HepG2 (cell line): ENCODE data around the gene RRP12. TPM values are rescaled to one million over a fixed set of nuclear protein-coding genes. Genes with fewer than 3 reads are reported as not detected.

Experiments
- AHR ChIP-seq: IDR thresholded peaks from 2 replicates; pipeline ENCODE4 v1.6.1; 2018; ENCODE audit warnings: missing genetic modification reagents, missing compliant biosample characterization
- ATF3 ChIP-seq: sonication (generic); formaldehyde crosslinking; IDR thresholded peaks from 2 replicates; pipeline ENCODE4 v1.4.0; 2020; ENCODE audit warnings: missing genetic modification reagents
- ATF4 ChIP-seq, 2 experiments: fragments of 450-650 bp in 1 of 2; sonication (generic) in 1 of 2; formaldehyde crosslinking; IDR thresholded peaks; 2 replicates each; pipeline versions ENCODE4 v1.5.0 to v1.8.0; 2020 to 2022; ENCODE audit warnings: mild to moderate bottlenecking in 1 of 2, missing genetic modification reagents in 1 of 2
- CEBPB ChIP-seq: IDR thresholded peaks from 2 replicates; pipeline ENCODE4 v1.6.1; 2011; ENCODE audit warnings: low read depth, low read length, improper control_type of control experiment, borderline replicate concordance
- DPF2 ChIP-seq: sonication (generic); formaldehyde crosslinking; IDR thresholded peaks from 2 replicates; pipeline ENCODE4 v1.4.0; 2020; ENCODE audit warnings: mild to moderate bottlenecking, low read depth, missing genetic modification reagents, borderline replicate concordance
- E2F1 ChIP-seq: sonication (generic); formaldehyde crosslinking; IDR thresholded peaks from 2 replicates; pipeline ENCODE4 v1.5.0; 2020; ENCODE audit warnings: missing genetic modification reagents
- EEA1 ChIP-seq: sonication (generic); formaldehyde crosslinking; IDR thresholded peaks from 2 replicates; pipeline ENCODE4 v1.5.1; 2020; ENCODE audit warnings: mild to moderate bottlenecking, missing genetic modification reagents, borderline replicate concordance
- EED ChIP-seq: sonication (generic); formaldehyde crosslinking; IDR thresholded peaks from 2 replicates; pipeline ENCODE4 v1.5.0; 2020; ENCODE audit warnings: mild to moderate bottlenecking, missing genetic modification reagents
- GATAD1 ChIP-seq: IDR thresholded peaks from 2 replicates; pipeline ENCODE4 v1.6.1; 2016; ENCODE audit warnings: missing genetic modification reagents, missing compliant biosample characterization
- HBP1 ChIP-seq: IDR thresholded peaks from 2 replicates; pipeline ENCODE4 v1.6.1; 2016; ENCODE audit warnings: low read depth, control low read depth
- HMG20B ChIP-seq: conservative IDR thresholded peaks from 2 replicates; pipeline ENCODE4 v1.6.1; 2016; ENCODE audit warnings: missing genetic modification reagents, missing compliant biosample characterization
- IRF2 ChIP-seq: IDR thresholded peaks from 2 replicates; pipeline ENCODE4 v1.6.1; 2018; ENCODE audit warnings: missing genetic modification reagents, missing compliant biosample characterization
- MEIS2 ChIP-seq: sonication (generic); formaldehyde crosslinking; IDR thresholded peaks from 2 replicates; pipeline ENCODE4 v1.9.0; 2021; ENCODE audit warnings: mild to moderate bottlenecking, missing genetic modification reagents
- NFKBIZ ChIP-seq: IDR thresholded peaks from 2 replicates; pipeline ENCODE4 v1.6.1; 2018; ENCODE audit warnings: missing genetic modification reagents, missing compliant biosample characterization
- SALL1 ChIP-seq: sonication (generic); formaldehyde crosslinking; IDR thresholded peaks from 2 replicates; pipeline ENCODE4 v1.8.0; 2022; ENCODE audit warnings: mild to moderate bottlenecking, missing genetic modification reagents
- SOX13 ChIP-seq, 3 experiments: fragments of 450-650 bp in 1 of 3; sonication (generic) in 1 of 3; formaldehyde crosslinking in 1 of 3; IDR thresholded peaks in 2 of 3; conservative IDR thresholded peaks in 1 of 3; 2 replicates each; pipeline versions ENCODE4 v1.5.0 to v1.6.1; 2016 to 2020; ENCODE audit warnings: antibody characterized with exemption in 1 of 3, mild to moderate bottlenecking in 1 of 3, missing compliant biosample characterization in 1 of 3, missing genetic modification reagents in 1 of 3, moderate library complexity in 1 of 3
- TBL1XR1 ChIP-seq: fragments of 150-350 bp; IDR thresholded peaks from 2 replicates; pipeline ENCODE4 v1.6.1; 2014; ENCODE audit warnings: borderline replicate concordance, low read length; ENCODE audit not compliant: partially characterized antibody
- ZNF33B ChIP-seq: sonication (generic); formaldehyde crosslinking; IDR thresholded peaks from 2 replicates; pipeline ENCODE4 v1.5.1; 2020; ENCODE audit warnings: mild to moderate bottlenecking, missing genetic modification reagents
- ZNF605 ChIP-seq: sonication (generic); formaldehyde crosslinking; IDR thresholded peaks from 2 replicates; pipeline ENCODE4 v1.8.0; 2022; ENCODE audit warnings: mild to moderate bottlenecking, missing genetic modification reagents
- ZNF749 ChIP-seq: sonication (generic); formaldehyde crosslinking; IDR thresholded peaks from 2 replicates; pipeline ENCODE4 v1.8.0; 2022; ENCODE audit warnings: mild to moderate bottlenecking, missing genetic modification reagents, moderate library complexity, borderline replicate concordance
- ZNF790 ChIP-seq: sonication (generic); formaldehyde crosslinking; IDR thresholded peaks from 2 replicates; pipeline ENCODE4 v1.8.0; 2022; ENCODE audit warnings: missing genetic modification reagents, mild to moderate bottlenecking, borderline replicate concordance
- polyA plus RNA-seq, 8 experiments: library from polyadenylated mRNA; depleted of rRNA in 3 of 8; stranded (reverse) in 7 of 8; unstranded in 1 of 8; fragments of >200 nt; fragmentation: Illumina TruSeq in 4 of 8; extraction: Trizol in 4 of 8; gene quantifications; 2 replicates each; pipeline versions ENCODE4 v1.2.1 to v1.2.3, GENCODE V29; 2011 to 2016; ENCODE audit warnings: low read depth in 4 of 8, missing spikeins in 1 of 8, mixed read lengths in 1 of 8; ENCODE audit not compliant: insufficient read depth in 1 of 8
- total RNA-seq, 5 experiments: library from RNA; depleted of rRNA; stranded (reverse); fragments of >200 nt; fragmentation: Illumina TruSeq; extraction: Trizol; gene quantifications; 2 replicates each; pipeline ENCODE4 v1.2.3, GENCODE V29; 2016; ENCODE audit warnings: low read depth in 1 of 5

RRP12 gene
- total and polyA plus RNA-seq, 2 of the 13 experiments (the other 11 are each of a cell fraction or from before 2014, with no cell fraction given): 13.2 to 39.4 TPM

GRCh38 chr10:97327348-97328294 is 73.5 kb downstream of the RRP12 start (continued):
- peak; percentile 56; the same call in 1 of the 2 replicates for TF ChIP-seq HBP1
- TF ChIP-seq ZNF749 (CRISPR knock-in tag): peak; percentile 27; the same call in 1 of the 2 replicates
- no peak for TF ChIP-seq EEA1 (CRISPR knock-in tag)
- TF ChIP-seq E2F1 (CRISPR knock-in tag): no peak
- TF ChIP-seq HMG20B: peak; percentile 78
- peak; percentile 97 for TF ChIP-seq CEBPB
- TF ChIP-seq TBL1XR1: peak; percentile 85
- TF ChIP-seq GATAD1 (CRISPR knock-in tag): peak; percentile 70; the same call in 1 of the 2 replicates
- TF ChIP-seq IRF2 (CRISPR knock-in tag): peak; percentile 93
- peak; percentile 15; the same call in 1 of the 2 replicates for TF ChIP-seq AHR (CRISPR knock-in tag)
- peak; percentile 77; the same call in 1 of the 2 replicates for TF ChIP-seq SOX13 (IDR thresholded peaks at IDR 0.05)
- TF ChIP-seq SOX13 (CRISPR knock-in tag; conservative IDR thresholded peaks at IDR 0.05 in 1 of 2, IDR thresholded peaks at IDR 0.05 in 1 of 2): peak in 1 of 2 experiments; percentile 93; a peak in 2 of 4 replicates
- peak; percentile 94 for TF ChIP-seq DPF2 (CRISPR knock-in tag)
- peak; percentile 78; the same call in 1 of the 2 replicates for TF ChIP-seq NFKBIZ
- peak; percentile 51; the same call in 1 of the 2 replicates for TF ChIP-seq ATF3
- TF ChIP-seq ZNF605 (CRISPR knock-in tag): 0 out of 2 replicates have a peak, but pooled peaks have one; percentile 50
- 0 out of 2 replicates have a peak, but pooled peaks have one; percentile 10 for TF ChIP-seq ZNF33B (CRISPR knock-in tag)
- 0 out of 2 replicates have a peak, but pooled peaks have one; percentile 39 for TF ChIP-seq ZNF790 (CRISPR knock-in tag)
- TF ChIP-seq EED (CRISPR knock-in tag): no peak
- TF ChIP-seq ATF4 (CRISPR knock-in tag; IDR thresholded peaks at IDR 0.05): peak in 1 of 2 experiments; percentile 73; a peak in 2 of 4 replicates
- 0 out of 2 replicates have a peak, but pooled peaks have one; percentile 60 for TF ChIP-seq MEIS2
- peak; percentile 79 for TF ChIP-seq SALL1 (CRISPR knock-in tag)
